Measurements from ENCODE around the gene PCSK1. TPM values are rescaled to one million over a fixed set of nuclear protein-coding genes. Genes with fewer than 3 reads are reported as not detected.

The PCSK1 gene
- total RNA-seq, result not detected

- CTCF ChIA-PET, result no interaction called here
- POLR2A ChIA-PET, result no interaction called here
Measured at GRCh38 chr5:96433066-96433447, at the start of gene PCSK1. Gene PCSK1, minus strand, starts transcription at chr5:96433248. Its CDS starts 206 bp downstream, at chr5:96433042.

- ChIA-PET CTCF (no interaction called here), POLR2A (no interaction called here)
Measured at GRCh38 chr5:96481867-96482266, 48.8 kb upstream of the PCSK1 start.

- POLR2A ChIA-PET, result no interaction called here
- CTCF ChIA-PET, result interaction anchor here (0.6 kb wide), 1 partner anchor 61 kb away, joined by 3 read pairs; no protein-coding TSS in a partner anchor
Measured at GRCh38 chr5:96481009-96481786, 48.1 kb upstream of the PCSK1 start.

GRCh38 chr5:96478983-96479382 is 45.9 kb upstream of the PCSK1 start:
- POLR2A ChIA-PET, result interaction anchor here (0.7 kb wide), 1 partner anchor 9 kb away, joined by 7 read pairs; no protein-coding TSS in a partner anchor
- CTCF ChIA-PET, result interaction anchor here (0.6 kb wide), 1 partner anchor 718 kb away, joined by 5 read pairs; no protein-coding TSS in a partner anchor

GRCh38 chr5:96476654-96477053 is 43.6 kb upstream of the PCSK1 start:
- ChIA-PET POLR2A (interaction anchor here (0.6 kb wide), 1 partner anchor 706 kb away, joined by 3 read pairs; no protein-coding TSS in a partner anchor), CTCF (interaction anchor here (0.6 kb wide), 1 partner anchor 13 kb away, joined by 3 read pairs; no protein-coding TSS in a partner anchor)

- CTCF ChIA-PET, result no interaction called here
- POLR2A ChIA-PET, result no interaction called here
Measured at GRCh38 chr5:96474073-96474472, 41.0 kb upstream of the PCSK1 start.

GRCh38 chr5:96473155-96473554 is 40.1 kb upstream of the PCSK1 start:
- CTCF ChIA-PET, result no interaction called here

GRCh38 chr5:96470785-96471184 is 37.7 kb upstream of the PCSK1 start:
- ChIA-PET CTCF (no interaction called here), POLR2A (interaction anchor here (0.6 kb wide), 1 partner anchor 8 kb away, joined by 7 read pairs; no protein-coding TSS in a partner anchor)

More at GRCh38 chr5:96473155-96473554, 40.1 kb upstream of the PCSK1 start:
- POLR2A ChIA-PET, result no interaction called here

GRCh38 chr5:96468956-96469355 is 35.9 kb upstream of the PCSK1 start:
- POLR2A ChIA-PET, result no interaction called here

GRCh38 chr5:96463091-96463490 is 30.0 kb upstream of the PCSK1 start:
- ChIA-PET CTCF (no interaction called here), POLR2A (no interaction called here)

More at GRCh38 chr5:96468956-96469355, 35.9 kb upstream of the PCSK1 start:
- CTCF ChIA-PET, result no interaction called here

- POLR2A ChIA-PET, result no interaction called here
- CTCF ChIA-PET, result no interaction called here
Measured at GRCh38 chr5:96459313-96460121, 26.5 kb upstream of the PCSK1 start.

GRCh38 chr5:96458176-96458575 is 25.1 kb upstream of the PCSK1 start:
- CTCF ChIA-PET, result no interaction called here

GRCh38 chr5:96455789-96456188 is 22.7 kb upstream of the PCSK1 start:
- ChIA-PET POLR2A (no interaction called here), CTCF (no interaction called here)

More at GRCh38 chr5:96458176-96458575, 25.1 kb upstream of the PCSK1 start:
- POLR2A ChIA-PET, result no interaction called here

- CTCF ChIA-PET, result interaction anchor here (0.6 kb wide), 1 partner anchor 21 kb away, joined by 3 read pairs; no protein-coding TSS in a partner anchor
- POLR2A ChIA-PET, result no interaction called here
Measured at GRCh38 chr5:96453394-96453793, 20.3 kb upstream of the PCSK1 start.

- ChIA-PET CTCF (interaction anchor here (0.6 to 0.7 kb wide), 2 partner anchors 259 to 766 kb away, joined by 3 read pairs; no protein-coding TSS in a partner anchor), POLR2A (no interaction called here)
Measured at GRCh38 chr5:96447949-96448348, 14.9 kb upstream of the PCSK1 start.

GRCh38 chr5:96440185-96440538 is 7.1 kb upstream of the PCSK1 start:
- ChIA-PET CTCF (no interaction called here), POLR2A (no interaction called here)

- CTCF ChIA-PET, result no interaction called here
- POLR2A ChIA-PET, result no interaction called here
Measured at GRCh38 chr5:96439477-96440184, 6.6 kb upstream of the PCSK1 start.

GRCh38 chr5:96434201-96434645 is 1.2 kb upstream of the PCSK1 start:
- POLR2A ChIA-PET, result no interaction called here
- CTCF ChIA-PET, result no interaction called here

- POLR2A ChIA-PET, result no interaction called here
- CTCF ChIA-PET, result interaction anchor here (0.5 to 1.1 kb wide), 4 partner anchors 11 to 702 kb away, joined by 3 read pairs; no protein-coding TSS in a partner anchor
Measured at GRCh38 chr5:96432216-96433065, 607 bp downstream of the PCSK1 start.

All from activated CD8-positive, alpha-beta memory T cell treated with anti-CD3 and anti-CD28 coated beads for 36 hours (primary cell).